ENCODE results near the gene TACR1.
"Not testable (repeated sequence)": the region's sequence is repeated elsewhere in the genome, so short reads cannot be mapped to it uniquely, and the experiment has no call there.

The TACR1 gene

GRCh38 chr2:75199428-75200011 lies at the start of gene TACR1:
Gene TACR1, minus strand, starts transcription at chr2:75199520. Its CDS starts 586 bp downstream, at chr2:75198934.
- peak; percentile 28 for DNase-seq

- DNase-seq = not testable (repeated sequence)
Observed at GRCh38 chr2:75248581-75248980, 49.3 kb upstream of the TACR1 start.

GRCh38 chr2:75246441-75247167 lies 47.3 kb upstream of the TACR1 start:
- DNase-seq = no peak

- no peak for DNase-seq
Observed at GRCh38 chr2:75243219-75243618, 43.9 kb upstream of the TACR1 start.

- no peak for DNase-seq
Observed at GRCh38 chr2:75241696-75242095, 42.4 kb upstream of the TACR1 start.

GRCh38 chr2:75238670-75239330 lies 39.5 kb upstream of the TACR1 start:
- DNase-seq = no peak

GRCh38 chr2:75237296-75237695 lies 38.0 kb upstream of the TACR1 start:
- DNase-seq = no peak

GRCh38 chr2:75233965-75234364 lies 34.6 kb upstream of the TACR1 start:
- no peak for DNase-seq

- DNase-seq = no peak
Observed at GRCh38 chr2:75226617-75227016, 27.3 kb upstream of the TACR1 start.

GRCh38 chr2:75226099-75226498 lies 26.8 kb upstream of the TACR1 start:
- DNase-seq = no peak

GRCh38 chr2:75224636-75225094 lies 25.3 kb upstream of the TACR1 start:
- peak; percentile 11 for DNase-seq

- no peak for DNase-seq
Observed at GRCh38 chr2:75222527-75222926, 23.2 kb upstream of the TACR1 start.

GRCh38 chr2:75221862-75222261 lies 22.5 kb upstream of the TACR1 start:
- DNase-seq = no peak

GRCh38 chr2:75219213-75219612 lies 19.9 kb upstream of the TACR1 start:
- DNase-seq = not testable (repeated sequence)

- no peak for DNase-seq
Observed at GRCh38 chr2:75211266-75211770, 12.0 kb upstream of the TACR1 start.

GRCh38 chr2:75210409-75210808 lies 11.1 kb upstream of the TACR1 start:
- no peak for DNase-seq

- DNase-seq = no peak
Observed at GRCh38 chr2:75208738-75209137, 9.4 kb upstream of the TACR1 start.

GRCh38 chr2:75204833-75205232 lies 5.5 kb upstream of the TACR1 start:
- no peak for DNase-seq

GRCh38 chr2:75202359-75202758 lies 3.0 kb upstream of the TACR1 start:
- DNase-seq = no peak

- peak; percentile 74 for DNase-seq
Observed at GRCh38 chr2:75200140-75201096, 1.1 kb upstream of the TACR1 start.

GRCh38 chr2:75195076-75195691 lies 4.1 kb downstream of the TACR1 start:
- no peak for DNase-seq

- no peak for DNase-seq
Observed at GRCh38 chr2:75194184-75194868, 5.0 kb downstream of the TACR1 start.
